H9 (cell line): ENCODE results near the gene ADAP2. TPM values are rescaled to one million over a fixed set of nuclear protein-coding genes. Genes with fewer than 3 reads are reported as not detected.
"Not testable (repeated sequence)": the region's sequence is repeated elsewhere in the genome, so short reads cannot be mapped to it uniquely, and the experiment has no call there.

Experiments
- DNase-seq: peaks from one replicate; pipeline ENCODE4 v3.0.0-alpha.2; 2017
- H2AFZ ChIP-seq: one replicate; pipeline ENCODE4 v1.6.1; 2013; ENCODE audit warnings: mild to moderate bottlenecking, low read length, control low read depth, moderate library complexity
- H2AK5ac ChIP-seq: 2 replicates; pipeline ENCODE4 v1.6.1; 2013; ENCODE audit warnings: low read length, control low read depth, mixed read lengths; ENCODE audit not compliant: insufficient read length
- H2BK120ac ChIP-seq: one replicate; pipeline ENCODE4 v1.6.1; 2013; ENCODE audit warnings: low read depth, mild to moderate bottlenecking, low read length, control low read depth, inconsistent platforms; ENCODE audit not compliant: poor library complexity, severe bottlenecking
- H2BK12ac ChIP-seq: 2 replicates; pipeline ENCODE4 v1.6.1; 2013; ENCODE audit warnings: low read length, control low read depth, mixed read lengths, low read depth; ENCODE audit not compliant: insufficient read length
- H2BK15ac ChIP-seq: 2 replicates; pipeline ENCODE4 v1.6.1; 2013; ENCODE audit warnings: low read depth, low read length, control low read depth
- H2BK20ac ChIP-seq: one replicate; pipeline ENCODE4 v1.6.1; 2013; ENCODE audit warnings: low read depth, mild to moderate bottlenecking, low read length, control low read depth, inconsistent platforms; ENCODE audit not compliant: poor library complexity, severe bottlenecking
- H2BK5ac ChIP-seq: 2 replicates; pipeline ENCODE4 v1.6.1; 2013; ENCODE audit warnings: low read length, control low read depth, mixed read lengths; ENCODE audit not compliant: insufficient read length
- H3K14ac ChIP-seq: 2 replicates; pipeline ENCODE4 v1.6.1; 2013; ENCODE audit warnings: low read length, control low read depth; ENCODE audit not compliant: insufficient read depth
- H3K18ac ChIP-seq: 2 replicates; pipeline ENCODE4 v1.6.1; 2013; ENCODE audit warnings: low read depth, mild to moderate bottlenecking, mixed read lengths, low read length, control low read depth; ENCODE audit not compliant: insufficient read length
- H3K23ac ChIP-seq: 2 replicates; pipeline ENCODE4 v1.6.1; 2013; ENCODE audit warnings: low read length, control low read depth, mixed read lengths, low read depth; ENCODE audit not compliant: insufficient read length
- H3K23me2 ChIP-seq: 2 replicates; pipeline ENCODE4 v1.6.1; 2013; ENCODE audit warnings: low read depth, mild to moderate bottlenecking, mixed read lengths, low read length, control low read depth; ENCODE audit not compliant: insufficient read length, poor library complexity, severe bottlenecking
- H3K27ac ChIP-seq: 2 replicates; pipeline ENCODE4 v1.5.1; 2013; ENCODE audit warnings: low read length, control low read depth, mixed read lengths, low read depth; ENCODE audit not compliant: insufficient read length
- H3K27me3 ChIP-seq: 2 replicates; pipeline ENCODE4 v1.6.1; 2013; ENCODE audit warnings: low read length, control low read depth, inconsistent platforms; ENCODE audit not compliant: insufficient read depth
- H3K4ac ChIP-seq: 2 replicates; pipeline ENCODE4 v1.6.1; 2013; ENCODE audit warnings: low read depth, mild to moderate bottlenecking, control low read depth, inconsistent platforms, low read length, moderate library complexity
- H3K4me1 ChIP-seq: 2 replicates; pipeline ENCODE4 v1.6.1; 2013; ENCODE audit warnings: low read length, control low read depth, inconsistent platforms; ENCODE audit not compliant: insufficient read depth
- H3K4me2 ChIP-seq: 2 replicates; pipeline ENCODE4 v1.6.1; 2013; ENCODE audit warnings: low read length, control low read depth, mixed read lengths; ENCODE audit not compliant: insufficient read length, insufficient read depth
- H3K56ac ChIP-seq: 2 replicates; pipeline ENCODE4 v1.6.1; 2013; ENCODE audit warnings: low read depth, mild to moderate bottlenecking, mixed read lengths, low read length, control low read depth; ENCODE audit not compliant: insufficient read length
- H3K79me1 ChIP-seq: 2 replicates; pipeline ENCODE4 v1.6.1; 2013; ENCODE audit warnings: low read depth, mild to moderate bottlenecking, moderate library complexity, low read length, control low read depth, inconsistent platforms; ENCODE audit not compliant: insufficient read depth, poor library complexity, severe bottlenecking
- H3K79me2 ChIP-seq: 2 replicates; pipeline ENCODE4 v1.6.1; 2013; ENCODE audit warnings: low read length, control low read depth, inconsistent platforms; ENCODE audit not compliant: insufficient read depth
- H3K9ac ChIP-seq: 2 replicates; pipeline ENCODE4 v1.6.1; 2013; ENCODE audit warnings: low read length, control low read depth, mixed read lengths; ENCODE audit not compliant: insufficient read length; ENCODE audit errors: extremely low read depth
- H3K9me3 ChIP-seq: one replicate; pipeline ENCODE4 v1.6.1; 2013; ENCODE audit warnings: low read depth, low read length, inconsistent platforms; ENCODE audit not compliant: control insufficient read depth
- H3T11ph ChIP-seq: one replicate; pipeline ENCODE4 v1.6.1; 2013; ENCODE audit warnings: mild to moderate bottlenecking, low read length, control low read depth, inconsistent platforms
- H4K20me1 ChIP-seq: one replicate; pipeline ENCODE4 v1.6.1; 2013; ENCODE audit not compliant: control insufficient read depth, insufficient read length, insufficient read depth
- H4K5ac ChIP-seq: 2 replicates; pipeline ENCODE4 v1.6.1; 2013; ENCODE audit warnings: low read depth, mild to moderate bottlenecking, mixed read lengths, low read length, control low read depth; ENCODE audit not compliant: insufficient read length
- H4K8ac ChIP-seq: replicated peaks from 2 replicates; pipeline ENCODE4 v1.6.1; 2013; ENCODE audit warnings: low read length, control low read depth, mixed read lengths, low read depth; ENCODE audit not compliant: insufficient read length
- H4K91ac ChIP-seq: 2 replicates; pipeline ENCODE4 v1.6.1; 2013; ENCODE audit warnings: low read depth, mild to moderate bottlenecking, moderate library complexity, mixed read lengths, low read length, control low read depth; ENCODE audit not compliant: insufficient read length
- H3K27ac Mint-ChIP-seq, 3 experiments: 2 replicates in 2 of 3; 3 replicates in 1 of 3; pipeline ENCODE4 v1.8.0; 2020 to 2021; ENCODE audit warnings: mixed read lengths in 3 of 3, mild to moderate bottlenecking in 1 of 3, moderate library complexity in 1 of 3
- H3K27me3 Mint-ChIP-seq: 2 replicates; pipeline ENCODE4 v1.8.0; 2021; ENCODE audit warnings: low read depth, mild to moderate bottlenecking, moderate library complexity, mixed read lengths
- H3K36me3 Mint-ChIP-seq, 3 experiments: 2 replicates in 2 of 3; 3 replicates in 1 of 3; pipeline ENCODE4 v1.8.0; 2020 to 2021; ENCODE audit warnings: low read depth in 3 of 3, mixed read lengths in 3 of 3; ENCODE audit not compliant: insufficient read depth in 1 of 3
- H3K4me1 Mint-ChIP-seq, 2 experiments: 2 replicates each; pipeline ENCODE4 v1.8.0; 2020; ENCODE audit warnings: mixed read lengths in 2 of 2
- H3K4me3 Mint-ChIP-seq, 2 experiments: 2 replicates in 1 of 2; 3 replicates in 1 of 2; pipeline ENCODE4 v1.8.0; 2020 to 2021; ENCODE audit warnings: mild to moderate bottlenecking in 2 of 2, mixed read lengths in 2 of 2, moderate library complexity in 1 of 2
- H3K9me3 Mint-ChIP-seq, 2 experiments: 2 replicates in 1 of 2; 3 replicates in 1 of 2; pipeline ENCODE4 v1.8.0; 2020; ENCODE audit warnings: mild to moderate bottlenecking in 2 of 2, mixed read lengths in 2 of 2, moderate library complexity in 1 of 2
- WGBS: extraction: QIAGEN DNeasy Blood & Tissue Kit; methylation state at CpG from one replicate; pipeline ENCODE4 v1.1.7; 2013; ENCODE audit warnings: missing lambda C conversion rate, low lambda C conversion rate, mixed read lengths; ENCODE audit not compliant: insufficient read length; ENCODE audit errors: extremely low coverage; 5-methylcytosine and 5-hydroxymethylcytosine counted together
- total RNA-seq: library from RNA; stranded (reverse); gene quantifications from 2 replicates; pipeline ENCODE4 v1.2.1, GENCODE V29; 2021
- TF ChIP-seq, protein P1 (sequence below): fragments of 200-600 bp; sonication (generic); conservative IDR thresholded peaks from 3 replicates; pipeline ENCODE4 v1.8.0; 2021; ENCODE audit warnings: antibody characterized with exemption, mild to moderate bottlenecking

ADAP2 gene
- total RNA-seq, 1 experiment from 2014 or later, result 1.2 TPM

DNA sequence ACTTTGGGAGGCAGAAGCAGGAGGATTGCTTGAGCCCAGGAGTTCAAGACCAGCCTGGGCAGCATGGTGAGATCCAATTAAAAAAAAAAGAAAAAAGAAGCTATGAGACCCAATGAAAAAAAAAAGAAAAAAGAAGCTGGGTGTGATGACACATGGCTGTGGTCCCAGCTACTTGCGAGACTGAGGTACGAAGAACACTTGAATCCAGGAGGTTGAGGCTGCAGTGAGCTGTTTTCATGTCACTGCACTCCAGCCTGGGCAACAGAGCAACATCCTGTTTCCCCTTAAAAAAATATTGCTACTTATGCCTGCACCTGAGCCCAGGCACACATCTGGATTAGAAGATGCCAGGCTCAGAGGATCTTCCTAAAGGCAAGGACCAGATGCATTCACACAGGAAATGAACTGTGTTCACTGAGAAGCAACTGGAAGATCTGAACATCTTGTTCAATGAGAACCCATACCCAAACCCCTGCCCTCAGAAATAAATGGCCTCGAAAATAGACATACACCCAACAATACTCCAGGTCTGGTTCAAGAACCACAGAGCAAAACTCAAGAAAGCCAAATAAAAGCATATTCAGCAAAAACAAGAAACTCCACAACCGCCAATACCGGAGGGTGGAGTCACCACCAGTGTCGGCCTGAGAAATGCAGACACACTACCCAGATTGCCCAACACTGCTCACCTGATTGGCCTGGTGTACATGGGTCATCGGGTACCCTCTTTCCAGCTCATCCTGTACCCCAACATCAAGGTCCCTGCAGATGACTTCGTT lies 53.5 kb downstream of the ADAP2 start:
- peak overlapping the region in 1 of 3 experiments; percentile 72; a peak in 2 of 7 replicates for H3K27ac Mint-ChIP-seq
- no CpG with 5 or more reads among the region's 8 CpGs for WGBS

DNA sequence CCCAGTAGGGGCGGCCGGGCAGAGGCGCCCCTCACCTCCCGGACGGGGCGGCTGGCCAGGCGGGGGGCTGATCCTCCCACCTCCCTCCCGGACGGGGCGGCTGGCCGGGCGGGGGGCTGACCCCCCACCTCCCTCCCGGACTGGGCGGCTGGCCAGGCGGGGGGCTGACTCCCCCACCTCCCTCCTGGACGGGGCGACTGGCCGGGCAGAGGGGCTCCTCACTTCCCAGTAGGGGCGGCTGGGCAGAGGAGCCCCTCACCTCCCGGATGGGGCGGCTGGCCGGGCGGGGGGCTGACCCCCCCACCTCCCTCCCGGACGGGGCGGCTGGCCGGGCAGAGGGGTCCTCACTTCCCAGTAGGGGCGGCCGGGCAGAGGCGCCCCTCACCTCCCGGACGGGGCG lies 58.2 kb downstream of the ADAP2 start:
- H2BK20ac ChIP-seq, H3K9me3 Mint-ChIP-seq, H2BK12ac ChIP-seq: not testable (repeated sequence)

More for the DNA sequence above, 53.5 kb downstream of the ADAP2 start:
- H2AK5ac ChIP-seq, result no peak overlapping the region
- H3T11ph ChIP-seq, result no peak overlapping the region
- no peak overlapping the region for H3K27ac ChIP-seq
- H4K5ac ChIP-seq, result no peak overlapping the region
- H2AFZ ChIP-seq, result no peak overlapping the region
- H3K23me2 ChIP-seq, result peaks cover 5% of the 10 kb centered on the region
- no peak overlapping the region for H3K4me2 ChIP-seq
- H2BK15ac ChIP-seq, result no peak overlapping the region
- no peaks in the 10 kb centered on the region for H3K9me3 ChIP-seq
- no peak overlapping the region for H2BK120ac ChIP-seq
- no peak overlapping the region for H2BK20ac ChIP-seq
- no peak overlapping the region for H2BK5ac ChIP-seq
- TF ChIP-seq, protein P1, sequence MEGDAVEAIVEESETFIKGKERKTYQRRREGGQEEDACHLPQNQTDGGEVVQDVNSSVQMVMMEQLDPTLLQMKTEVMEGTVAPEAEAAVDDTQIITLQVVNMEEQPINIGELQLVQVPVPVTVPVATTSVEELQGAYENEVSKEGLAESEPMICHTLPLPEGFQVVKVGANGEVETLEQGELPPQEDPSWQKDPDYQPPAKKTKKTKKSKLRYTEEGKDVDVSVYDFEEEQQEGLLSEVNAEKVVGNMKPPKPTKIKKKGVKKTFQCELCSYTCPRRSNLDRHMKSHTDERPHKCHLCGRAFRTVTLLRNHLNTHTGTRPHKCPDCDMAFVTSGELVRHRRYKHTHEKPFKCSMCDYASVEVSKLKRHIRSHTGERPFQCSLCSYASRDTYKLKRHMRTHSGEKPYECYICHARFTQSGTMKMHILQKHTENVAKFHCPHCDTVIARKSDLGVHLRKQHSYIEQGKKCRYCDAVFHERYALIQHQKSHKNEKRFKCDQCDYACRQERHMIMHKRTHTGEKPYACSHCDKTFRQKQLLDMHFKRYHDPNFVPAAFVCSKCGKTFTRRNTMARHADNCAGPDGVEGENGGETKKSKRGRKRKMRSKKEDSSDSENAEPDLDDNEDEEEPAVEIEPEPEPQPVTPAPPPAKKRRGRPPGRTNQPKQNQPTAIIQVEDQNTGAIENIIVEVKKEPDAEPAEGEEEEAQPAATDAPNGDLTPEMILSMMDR, result no peak
- H3K9me3 Mint-ChIP-seq, result peaks cover 8 to 10% of the 10 kb centered on the region in 2 experiments
- H3K4me1 Mint-ChIP-seq, result peaks cover 8 to 10% of the 10 kb centered on the region in 2 experiments
- H3K79me2 ChIP-seq, result no peaks in the 10 kb centered on the region
- H4K91ac ChIP-seq, result no peak overlapping the region
- H3K23ac ChIP-seq, result no peak overlapping the region
- H3K56ac ChIP-seq, result no peak overlapping the region
- H3K9ac ChIP-seq, result no peak overlapping the region
- no peak overlapping the region for H3K4ac ChIP-seq
- H3K27me3 ChIP-seq, result no peaks in the 10 kb centered on the region; the same call in 1 of the 2 replicates
- no peak overlapping the region for H2BK12ac ChIP-seq
- no peaks in the 10 kb centered on the region for H3K4me1 ChIP-seq
- DNase-seq, result peak; percentile 20
- no peak overlapping the region for H3K4me3 Mint-ChIP-seq
- H4K8ac ChIP-seq, result no peak overlapping the region
- no peak overlapping the region for H3K18ac ChIP-seq
- peaks cover 3% of the 10 kb centered on the region for H3K79me1 ChIP-seq
- peaks cover 15 to 27% (median 19%) of the 10 kb centered on the region in 3 experiments for H3K36me3 Mint-ChIP-seq
- no peaks in the 10 kb centered on the region for H3K27me3 Mint-ChIP-seq
- no peaks in the 10 kb centered on the region for H4K20me1 ChIP-seq
- H3K14ac ChIP-seq, result no peak overlapping the region

More for the DNA sequence above, 58.2 kb downstream of the ADAP2 start:
- not testable (repeated sequence) for H4K20me1 ChIP-seq, H3K27me3 Mint-ChIP-seq, H3K4me1 ChIP-seq, H3K9me3 ChIP-seq, H2BK5ac ChIP-seq, H3T11ph ChIP-seq, H3K18ac ChIP-seq, H3K27ac Mint-ChIP-seq, H4K8ac ChIP-seq, H3K23me2 ChIP-seq, H3K4me2 ChIP-seq, H4K5ac ChIP-seq, H3K14ac ChIP-seq, H2AK5ac ChIP-seq, H3K4me1 Mint-ChIP-seq, H3K56ac ChIP-seq, H4K91ac ChIP-seq, H3K23ac ChIP-seq, H2BK15ac ChIP-seq, H3K4me3 Mint-ChIP-seq, DNase-seq, H3K4ac ChIP-seq, H2AFZ ChIP-seq, H3K27ac ChIP-seq, H3K79me1 ChIP-seq, H3K27me3 ChIP-seq, H2BK120ac ChIP-seq, H3K9ac ChIP-seq, H3K79me2 ChIP-seq
- WGBS, result no CpG with 5 or more reads among the region's 33 CpGs
- H3K36me3 Mint-ChIP-seq, result peaks cover 10 to 15% (median 14%) of the 10 kb centered on the region in 3 experiments
